Subcutaneous adipose tissue (tissue), 4 donors: ENCODE results near the gene ALDH1L1. TPM values are rescaled to one million over a fixed set of nuclear protein-coding genes. Genes with fewer than 3 reads are reported as not detected.

Source experiments
- CTCF ChIP-seq: fragments of 450-650 bp; IDR thresholded peaks from one replicate; pipeline ENCODE4 v1.5.1; 2016; ENCODE audit warnings: low read depth, mild to moderate bottlenecking, control low read depth, antibody characterized with exemption, moderate library complexity
- total RNA-seq, 4 donors: library from RNA; depleted of rRNA; stranded (reverse); fragments of >200 nt; gene quantifications; one replicate each; pipeline ENCODE4 v1.1.0, GENCODE V29; 2016

The ALDH1L1 gene
- total RNA-seq, 4 donors from 2014 or later = 63.4 to 281 (median 73.8) TPM

DNA sequence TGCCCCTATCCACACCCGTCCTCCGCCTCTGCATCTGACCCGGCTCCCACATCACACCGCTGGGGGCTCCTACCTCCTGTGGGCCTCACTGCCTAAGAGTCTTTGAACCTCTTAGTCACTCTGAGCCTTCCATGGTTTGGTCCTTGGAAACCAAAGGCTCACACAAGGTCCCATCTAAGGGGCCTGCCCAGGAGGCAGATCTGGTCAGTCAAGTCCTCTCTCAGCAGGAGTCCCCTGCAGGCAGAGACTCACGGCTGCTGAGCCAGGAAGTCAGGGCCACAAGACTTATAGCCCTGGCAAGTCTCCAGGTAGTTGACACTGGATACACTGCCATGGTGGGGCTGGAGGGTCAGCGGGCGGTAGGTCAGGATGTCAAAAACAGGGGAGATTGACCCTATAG is 31.2 kb upstream of the ALDH1L1 start:
- no peak for TF ChIP-seq CTCF

- TF ChIP-seq CTCF = no peak
Measured at GRCh38 chr3:126210606-126211005, 30.2 kb upstream of the ALDH1L1 start.

DNA sequence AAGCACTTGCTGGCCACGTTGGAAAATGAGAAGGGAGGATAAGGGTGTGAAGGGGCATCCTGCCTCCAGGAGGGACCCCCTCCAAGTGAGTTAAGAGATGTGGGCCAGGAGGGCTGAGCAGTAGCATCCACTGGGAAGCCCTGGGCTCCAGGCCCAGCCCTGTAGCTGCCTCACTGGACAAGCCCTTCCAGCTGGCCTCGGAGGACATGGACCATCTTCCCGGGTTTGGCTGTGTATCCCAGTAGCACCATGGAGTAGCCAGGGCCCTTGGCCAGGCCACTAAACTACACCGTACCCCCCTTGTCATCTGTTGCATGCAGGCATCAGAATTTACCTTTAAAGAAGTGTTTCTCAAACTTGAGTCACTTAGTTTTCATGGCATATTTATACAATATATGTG is 29.4 kb upstream of the ALDH1L1 start:
- TF ChIP-seq CTCF = no peak

GRCh38 chr3:126208606-126209256 is 28.3 kb upstream of the ALDH1L1 start:
- TF ChIP-seq CTCF = no peak

GRCh38 chr3:126208182-126208581 is 27.8 kb upstream of the ALDH1L1 start:
- TF ChIP-seq CTCF = no peak

DNA sequence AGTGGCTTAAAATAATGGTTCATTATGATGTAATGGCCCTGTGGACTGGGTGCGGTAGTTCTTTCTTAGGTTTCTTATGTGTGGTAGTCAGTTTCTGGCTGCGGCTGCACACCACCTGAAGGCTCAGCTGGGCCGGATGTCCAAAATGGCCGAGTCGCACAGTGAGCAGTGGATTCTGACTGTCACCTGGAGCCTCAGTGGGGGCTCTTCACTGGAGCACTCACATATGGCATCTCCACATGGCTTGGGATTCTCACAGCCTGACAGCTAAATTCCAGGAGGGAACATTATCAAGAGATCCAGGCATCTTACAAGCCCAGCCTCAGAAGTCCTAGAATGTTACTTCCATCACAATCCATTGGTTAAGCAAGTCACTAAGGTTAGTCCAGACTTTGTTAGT is 26.8 kb upstream of the ALDH1L1 start:
- no peak for TF ChIP-seq CTCF

- no peak for TF ChIP-seq CTCF
Measured at GRCh38 chr3:126205717-126206655, 25.6 kb upstream of the ALDH1L1 start.
